HEK293 (cell line): ENCODE results near the gene UBE2V1.

ENCODE experiments used
- KLF8 ChIP-seq: fragments of 450-650 bp; formaldehyde crosslinking; IDR thresholded peaks from 2 replicates; pipeline ENCODE4 v1.5.1; 2016; ENCODE audit warnings: missing biosample characterization, missing genetic modification characterization
- REST ChIP-seq: fragments of 450-650 bp; formaldehyde crosslinking; IDR thresholded peaks from 2 replicates; pipeline ENCODE4 v1.5.1; 2016; ENCODE audit warnings: missing biosample characterization, missing genetic modification characterization
- ZBTB48 ChIP-seq: fragments of 450-650 bp; formaldehyde crosslinking; IDR thresholded peaks from 2 replicates; pipeline ENCODE4 v1.5.1; 2016; ENCODE audit warnings: missing biosample characterization, missing genetic modification characterization
- ZBTB7A ChIP-seq: fragments of 450-650 bp; formaldehyde crosslinking; IDR thresholded peaks from 2 replicates; pipeline ENCODE4 v1.5.1; 2016; ENCODE audit warnings: low read depth, missing biosample characterization, missing genetic modification characterization
- ZEB2 ChIP-seq: fragments of 450-650 bp; formaldehyde crosslinking; IDR thresholded peaks from 2 replicates; pipeline ENCODE4 v1.5.1; 2016; ENCODE audit warnings: missing biosample characterization, missing genetic modification characterization
- ZFP3 ChIP-seq: fragments of 450-650 bp; formaldehyde crosslinking; IDR thresholded peaks from 2 replicates; pipeline ENCODE4 v1.5.1; 2016; ENCODE audit warnings: low read depth, missing biosample characterization, missing genetic modification characterization
- ZFP41 ChIP-seq: fragments of 450-650 bp; formaldehyde crosslinking; IDR thresholded peaks from 2 replicates; pipeline ENCODE4 v1.5.1; 2016; ENCODE audit warnings: missing biosample characterization, missing genetic modification characterization, borderline replicate concordance
- ZNF274 ChIP-seq, 2 experiments: fragments of 200-500 bp in 1 of 2; fragments of 450-650 bp in 1 of 2; sonication (Bioruptor generic) in 1 of 2; formaldehyde crosslinking in 1 of 2; IDR thresholded peaks; 2 replicates each; pipeline versions ENCODE4 v1.5.1 to v1.6.1; 2014 to 2016; ENCODE audit warnings: borderline replicate concordance in 1 of 2, inconsistent platforms in 1 of 2, low read length in 1 of 2, missing biosample characterization in 1 of 2, missing genetic modification characterization in 1 of 2
- ZNF324 ChIP-seq: fragments of 450-650 bp; formaldehyde crosslinking; IDR thresholded peaks from 2 replicates; pipeline ENCODE4 v1.5.1; 2016; ENCODE audit warnings: missing biosample characterization, missing genetic modification characterization
- ZNF416 ChIP-seq: fragments of 450-650 bp; formaldehyde crosslinking; IDR thresholded peaks from 2 replicates; pipeline ENCODE4 v1.5.1; 2016; ENCODE audit warnings: missing biosample characterization, missing genetic modification characterization
- ZNF529 ChIP-seq: fragments of 450-650 bp; formaldehyde crosslinking; IDR thresholded peaks from 2 replicates; pipeline ENCODE4 v1.5.1; 2017; ENCODE audit warnings: missing genetic modification characterization, missing biosample characterization; ENCODE audit not compliant: insufficient replicate concordance
- ZNF558 ChIP-seq: fragments of 450-650 bp; formaldehyde crosslinking; IDR thresholded peaks from 2 replicates; pipeline ENCODE4 v1.5.1; 2016; ENCODE audit warnings: missing biosample characterization, missing genetic modification characterization
- TF ChIP-seq, protein P1 (sequence below): fragments of 450-650 bp; formaldehyde crosslinking; IDR thresholded peaks from 2 replicates; pipeline ENCODE4 v1.5.1; 2016; ENCODE audit warnings: missing biosample characterization, missing genetic modification characterization

- TF ChIP-seq, protein P1, sequence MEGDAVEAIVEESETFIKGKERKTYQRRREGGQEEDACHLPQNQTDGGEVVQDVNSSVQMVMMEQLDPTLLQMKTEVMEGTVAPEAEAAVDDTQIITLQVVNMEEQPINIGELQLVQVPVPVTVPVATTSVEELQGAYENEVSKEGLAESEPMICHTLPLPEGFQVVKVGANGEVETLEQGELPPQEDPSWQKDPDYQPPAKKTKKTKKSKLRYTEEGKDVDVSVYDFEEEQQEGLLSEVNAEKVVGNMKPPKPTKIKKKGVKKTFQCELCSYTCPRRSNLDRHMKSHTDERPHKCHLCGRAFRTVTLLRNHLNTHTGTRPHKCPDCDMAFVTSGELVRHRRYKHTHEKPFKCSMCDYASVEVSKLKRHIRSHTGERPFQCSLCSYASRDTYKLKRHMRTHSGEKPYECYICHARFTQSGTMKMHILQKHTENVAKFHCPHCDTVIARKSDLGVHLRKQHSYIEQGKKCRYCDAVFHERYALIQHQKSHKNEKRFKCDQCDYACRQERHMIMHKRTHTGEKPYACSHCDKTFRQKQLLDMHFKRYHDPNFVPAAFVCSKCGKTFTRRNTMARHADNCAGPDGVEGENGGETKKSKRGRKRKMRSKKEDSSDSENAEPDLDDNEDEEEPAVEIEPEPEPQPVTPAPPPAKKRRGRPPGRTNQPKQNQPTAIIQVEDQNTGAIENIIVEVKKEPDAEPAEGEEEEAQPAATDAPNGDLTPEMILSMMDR = no peak
- TF ChIP-seq ZFP41 (tag by site-specific recombination) = no peak
- no peak for TF ChIP-seq ZNF324
- TF ChIP-seq ZNF274 (IDR thresholded peaks at IDR 0.05; ENCODE audit: low read length) = no peak
- no peak for TF ChIP-seq ZNF274 (tag by site-specific recombination; IDR thresholded peaks at IDR 0.05; ENCODE audit: borderline replicate concordance)
- no peak for TF ChIP-seq ZEB2 (tag by site-specific recombination)
- no peak for TF ChIP-seq ZBTB7A (tag by site-specific recombination)
- no peak for TF ChIP-seq ZBTB48 (tag by site-specific recombination)
- no peak for TF ChIP-seq KLF8 (tag by site-specific recombination)
- no peak for TF ChIP-seq REST (tag by site-specific recombination)
- no peak for TF ChIP-seq ZFP3
- TF ChIP-seq ZNF416 (tag by site-specific recombination) = no peak
- no peak for TF ChIP-seq ZNF529 (tag by site-specific recombination)
- TF ChIP-seq ZNF558 = no peak
Measured at GRCh38 chr20:50073500-50073899, 39.5 kb downstream of the UBE2V1 start.
